ENCODE measurements around the gene SH3BP5. TPM values are rescaled to one million over a fixed set of nuclear protein-coding genes. Genes with fewer than 3 reads are reported as not detected.
A peak's percentile ranks its signal among the peaks of the same experiment; 100 is the strongest.

The SH3BP5 gene
- total and polyA plus RNA-seq, 3 donors from 2014 or later, result 86.7 to 126 (median 102) TPM

- TF ChIP-seq POLR2A (IDR thresholded peaks at IDR 0.05), result no peak
- intact Hi-C loops (cut with DNase I; ENCODE audit: low total_unique reads), result no loop called here
- 66 to 67% methylated on average over 7 of the region's 7 CpGs for WGBS, 2 donors
- Histone ChIP-seq H3K9me3 (no peaks in the 10 kb centered on the region), H3K4me1 (peaks cover 63% of the 10 kb centered on the region), H3K4me3 (no peak overlapping the region), H3K36me3 (ENCODE audit: low read depth, missing control alignments) (no peaks in the 10 kb centered on the region), H3K27ac (peak overlapping the region in 1 of 2 donors; percentile 88), H3K27me3 (no peaks in the 10 kb centered on the region)
- no peak for DNase-seq
Measured at GRCh38 chr3:15327941-15328340, 4.4 kb downstream of the SH3BP5 start.

DNA sequence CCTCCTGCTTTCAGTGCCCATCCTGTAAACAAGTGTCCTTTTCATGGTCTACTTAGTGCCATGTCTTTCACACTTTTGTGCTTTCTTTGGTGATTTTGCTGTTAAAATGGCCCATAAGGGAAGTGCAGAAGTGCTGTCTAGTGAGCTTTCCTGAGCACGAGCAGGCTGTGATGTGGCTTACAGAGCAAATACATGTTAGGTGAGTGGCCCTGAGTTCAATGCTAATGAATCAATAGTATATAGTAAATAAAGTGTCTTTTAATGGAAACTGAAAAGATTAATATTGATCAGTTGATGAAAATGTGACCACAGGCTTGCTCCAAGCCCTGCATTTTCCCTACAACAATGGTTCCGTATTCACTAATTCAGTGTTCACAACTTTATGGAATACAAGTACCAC, 5.7 kb downstream of the SH3BP5 start:
- intact Hi-C loops (cut with DNase I; ENCODE audit: low total_unique reads), result no loop called here
- Histone ChIP-seq H3K27ac (peak overlapping the region; percentile 15 to 88), H3K36me3 (ENCODE audit: low read depth, missing control alignments) (no peaks in the 10 kb centered on the region), H3K27me3 (no peaks in the 10 kb centered on the region), H3K9me3 (no peaks in the 10 kb centered on the region), H3K4me3 (no peak overlapping the region), H3K4me1 (peaks cover 59% of the 10 kb centered on the region)
- no peak for DNase-seq
- 87 to 91% methylated on average over 2 of the region's 2 CpGs for WGBS, 2 donors
- no peak for TF ChIP-seq CTCF (IDR thresholded peaks at IDR 0.05)
- TF ChIP-seq POLR2A (IDR thresholded peaks at IDR 0.05), result no peak

DNA sequence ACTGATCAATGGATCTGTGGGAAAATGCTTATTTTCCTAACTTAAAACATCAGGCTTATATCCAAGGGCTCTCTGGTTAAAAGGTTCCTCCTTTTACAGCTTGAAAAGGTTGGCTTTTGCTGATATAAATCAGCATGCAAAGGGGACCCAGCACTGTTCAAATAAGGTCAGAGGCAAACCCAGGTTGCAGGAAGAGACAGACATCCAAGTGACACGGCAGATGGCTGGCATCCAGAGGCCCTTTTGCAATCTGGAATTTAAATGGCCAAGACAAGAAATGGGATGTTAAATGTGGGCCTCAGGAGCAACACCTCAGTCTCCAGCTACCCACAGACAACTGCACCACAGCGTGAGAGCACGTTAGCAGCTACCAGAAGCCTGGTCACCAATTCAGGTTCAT, 6.3 kb downstream of the SH3BP5 start:
- DNase-seq, result no peak
- Histone ChIP-seq H3K4me1 (peaks cover 63% of the 10 kb centered on the region), H3K36me3 (ENCODE audit: low read depth, missing control alignments) (no peaks in the 10 kb centered on the region), H3K4me3 (no peak overlapping the region), H3K9me3 (no peaks in the 10 kb centered on the region), H3K27ac (peak overlapping the region; percentile 15 to 88), H3K27me3 (no peaks in the 10 kb centered on the region)
- TF ChIP-seq CTCF (IDR thresholded peaks at IDR 0.05) (no peak), POLR2A (IDR thresholded peaks at IDR 0.05) (no peak)
- WGBS, 2 donors, result 46 to 50% methylated on average over 3 of the region's 3 CpGs
- intact Hi-C loops (cut with DNase I; ENCODE audit: low total_unique reads), result no loop called here

- TF ChIP-seq POLR2A (IDR thresholded peaks at IDR 0.05) (no peak), CTCF (IDR thresholded peaks at IDR 0.05) (no peak)
- Histone ChIP-seq H3K4me1 (peaks cover 64% of the 10 kb centered on the region), H3K4me3 (no peak overlapping the region), H3K27ac (peak overlapping the region; percentile 15 to 88), H3K9me3 (no peaks in the 10 kb centered on the region), H3K36me3 (ENCODE audit: low read depth, missing control alignments) (no peaks in the 10 kb centered on the region), H3K27me3 (no peaks in the 10 kb centered on the region)
- peak; percentile 58 for DNase-seq
- 31 to 49% methylated on average over 4 of the region's 4 CpGs for WGBS, 2 donors
- intact Hi-C loops (cut with DNase I; ENCODE audit: low total_unique reads), result no loop called here
Measured at GRCh38 chr3:15325228-15325627, 7.2 kb downstream of the SH3BP5 start.

- DNase-seq, result peak; percentile 77
- Histone ChIP-seq H3K27ac (peak overlapping the region; percentile 15 to 88), H3K27me3 (no peaks in the 10 kb centered on the region), H3K4me3 (no peak overlapping the region), H3K36me3 (ENCODE audit: low read depth, missing control alignments) (no peaks in the 10 kb centered on the region), H3K4me1 (peaks cover 65% of the 10 kb centered on the region), H3K9me3 (no peaks in the 10 kb centered on the region)
- WGBS, 2 donors, result 33 to 42% methylated on average over 7 of the region's 7 CpGs
- TF ChIP-seq CTCF (IDR thresholded peaks at IDR 0.05), result no peak
- no peak for TF ChIP-seq POLR2A (IDR thresholded peaks at IDR 0.05)
- intact Hi-C loops (cut with DNase I; ENCODE audit: low total_unique reads), result no loop called here
Measured at GRCh38 chr3:15324379-15324808, 8.0 kb downstream of the SH3BP5 start.
